Activated naive CD8-positive, alpha-beta T cell treated with anti-CD3 and anti-CD28 coated beads, Interleukin-2, amount 50 U/mL, for 16 hours (primary cell): ENCODE measurements around the gene ATF2.

ENCODE experiments used
- DNase-seq: peaks from one replicate; pipeline ENCODE4 v3.0.0-alpha.2; 2020; ENCODE audit warnings: low read depth, low spot score

Gene ATF2

GRCh38 chr2:175025946-175026345 lies 142.1 kb downstream of the ATF2 start:
- no peak for DNase-seq

GRCh38 chr2:175025233-175025632 lies 142.8 kb downstream of the ATF2 start:
- DNase-seq, result no peak

GRCh38 chr2:175022923-175023322 lies 145.1 kb downstream of the ATF2 start:
- DNase-seq, result no peak
